ENCODE data around the gene CHKB.
"Not testable (repeated sequence)": the region's sequence is repeated elsewhere in the genome, so short reads cannot be mapped to it uniquely, and the experiment has no call there.

Gene CHKB

GRCh38 chr22:50612168-50612527, 29.5 kb upstream of the CHKB start:
- no peak for DNase-seq (ENCODE audit: low read depth in 2 of 2)

- DNase-seq (ENCODE audit: low read depth in 2 of 2) = no peak
Measured at GRCh38 chr22:50611341-50612060, 28.9 kb upstream of the CHKB start.

GRCh38 chr22:50610581-50610980, 27.9 kb upstream of the CHKB start:
- no peak for DNase-seq (ENCODE audit: low read depth in 2 of 2)

GRCh38 chr22:50610041-50610451, 27.4 kb upstream of the CHKB start:
- no peak for DNase-seq (ENCODE audit: low read depth in 2 of 2)

- DNase-seq (ENCODE audit: low read depth in 2 of 2) = no peak
Measured at GRCh38 chr22:50609599-50609998, 26.9 kb upstream of the CHKB start.

GRCh38 chr22:50608996-50609395, 26.3 kb upstream of the CHKB start:
- DNase-seq (ENCODE audit: low read depth in 2 of 2) = no peak

- DNase-seq (ENCODE audit: low read depth in 2 of 2) = not testable (repeated sequence)
Measured at GRCh38 chr22:50608058-50608840, 25.6 kb upstream of the CHKB start.

- DNase-seq (ENCODE audit: low read depth in 2 of 2) = no peak
Measured at GRCh38 chr22:50607659-50608020, 25.0 kb upstream of the CHKB start.

GRCh38 chr22:50606946-50607658, 24.5 kb upstream of the CHKB start:
- no peak for DNase-seq (ENCODE audit: low read depth in 2 of 2)

- no peak for DNase-seq (ENCODE audit: low read depth in 2 of 2)
Measured at GRCh38 chr22:50606165-50606945, 23.7 kb upstream of the CHKB start.

- no peak for DNase-seq (ENCODE audit: low read depth in 2 of 2)
Measured at GRCh38 chr22:50605613-50606074, 23.0 kb upstream of the CHKB start.

- DNase-seq (ENCODE audit: low read depth in 2 of 2) = no peak
Measured at GRCh38 chr22:50605002-50605612, 22.5 kb upstream of the CHKB start.

GRCh38 chr22:50604256-50605001, 21.8 kb upstream of the CHKB start:
- no peak for DNase-seq (ENCODE audit: low read depth in 2 of 2)

- DNase-seq (ENCODE audit: low read depth in 2 of 2) = no peak
Measured at GRCh38 chr22:50603511-50604255, 21.0 kb upstream of the CHKB start.

GRCh38 chr22:50602338-50602700, 19.7 kb upstream of the CHKB start:
- DNase-seq (ENCODE audit: low read depth in 2 of 2) = no peak

GRCh38 chr22:50601669-50602337, 19.2 kb upstream of the CHKB start:
- no peak for DNase-seq (ENCODE audit: low read depth in 2 of 2)

- no peak for DNase-seq (ENCODE audit: low read depth in 2 of 2)
Measured at GRCh38 chr22:50600967-50601668, 18.5 kb upstream of the CHKB start.

- DNase-seq (ENCODE audit: low read depth in 2 of 2) = no peak
Measured at GRCh38 chr22:50600538-50600937, 17.9 kb upstream of the CHKB start, which contains the start of gene MAPK8IP2. Gene MAPK8IP2 (plus strand): TSS chr22:50600793. CDS start chr22:50600819, 26 bp downstream.

All from stimulated activated CD4-positive, alpha-beta T cell treated with anti-CD3 and anti-CD28 coated beads, Interleukin-12 subunit alpha, Interleukin-12 subunit beta, amount 100 ng/mL, for 24 hours (primary cell).